GM23338 (cell line): ENCODE data around the gene TPCN2. TPM values are rescaled to one million over a fixed set of nuclear protein-coding genes. Genes with fewer than 3 reads are reported as not detected.

Experiments used
- ATAC-seq: fragments of 200-7000 bp; cut with Tn5 transposase; 3 replicates; pipeline ENCODE4 v1.9.1; 2020
- DNase-seq: peaks from one replicate; pipeline ENCODE4 v3.0.0-alpha.2; 2015; ENCODE audit warnings: low spot score
- H2AFZ ChIP-seq: fragments of 200-600 bp; sonication (generic); 2 replicates; pipeline ENCODE4 v1.8.0; 2016; ENCODE audit warnings: antibody characterized with exemption, mild to moderate bottlenecking, moderate library complexity
- H3F3A ChIP-seq: fragments of 200-600 bp; sonication (generic); replicated peaks from 2 replicates; pipeline ENCODE4 v1.8.0; 2017; ENCODE audit warnings: antibody characterized with exemption, mixed run types, low read depth
- H3K27ac ChIP-seq: fragments of 200-600 bp; sonication (generic); 2 replicates; pipeline ENCODE4 v1.6.1; 2016; ENCODE audit warnings: low read depth
- H3K27me3 ChIP-seq: fragments of 200-600 bp; sonication (generic); 2 replicates; pipeline ENCODE4 v1.8.0; 2016; ENCODE audit warnings: mild to moderate bottlenecking, mixed run types, moderate library complexity; ENCODE audit not compliant: insufficient read depth
- H3K36me3 ChIP-seq: fragments of 200-600 bp; sonication (generic); 2 replicates; pipeline ENCODE4 v1.8.0; 2016; ENCODE audit warnings: mild to moderate bottlenecking; ENCODE audit not compliant: insufficient read depth
- H3K4me1 ChIP-seq: fragments of 200-600 bp; sonication (generic); 2 replicates; pipeline ENCODE4 v1.8.0; 2016; ENCODE audit warnings: mild to moderate bottlenecking, moderate library complexity; ENCODE audit not compliant: insufficient read depth
- H3K4me2 ChIP-seq: fragments of 200-600 bp; sonication (generic); 2 replicates; pipeline ENCODE4 v1.7.1; 2017; ENCODE audit warnings: mixed run types
- H3K4me3 ChIP-seq: fragments of 200-600 bp; sonication (generic); 2 replicates; pipeline ENCODE4 v1.6.1; 2016; ENCODE audit warnings: mixed run types
- H3K79me2 ChIP-seq: fragments of 200-600 bp; sonication (generic); replicated peaks from 2 replicates; pipeline ENCODE4 v1.8.0; 2017; ENCODE audit warnings: mild to moderate bottlenecking; ENCODE audit not compliant: insufficient read depth
- H3K9me2 ChIP-seq: fragments of 200-600 bp; sonication (generic); 2 replicates; pipeline ENCODE4 v1.8.0; 2017; ENCODE audit not compliant: insufficient read depth
- H4K20me1 ChIP-seq: fragments of 200-600 bp; sonication (generic); replicated peaks from 2 replicates; pipeline ENCODE4 v1.8.0; 2017; ENCODE audit warnings: mild to moderate bottlenecking; ENCODE audit not compliant: insufficient read depth
- H3K27ac Mint-ChIP-seq: 2 replicates; pipeline ENCODE4 v1.8.0; 2020; ENCODE audit warnings: inconsistent platforms, mild to moderate bottlenecking, moderate library complexity, mixed read lengths
- H3K27me3 Mint-ChIP-seq: 3 replicates; pipeline ENCODE4 v1.8.0; 2022; ENCODE audit warnings: low read depth, mild to moderate bottlenecking, moderate library complexity, mixed read lengths, inconsistent platforms; ENCODE audit not compliant: insufficient read depth, poor library complexity
- H3K36me3 Mint-ChIP-seq: 3 replicates; pipeline ENCODE4 v1.8.0; 2021; ENCODE audit warnings: low read depth, mild to moderate bottlenecking, inconsistent platforms, moderate library complexity, mixed read lengths
- H3K4me1 Mint-ChIP-seq: 3 replicates; pipeline ENCODE4 v1.8.0; 2020; ENCODE audit warnings: mild to moderate bottlenecking, inconsistent platforms, mixed read lengths
- H3K4me3 Mint-ChIP-seq: 3 replicates; pipeline ENCODE4 v1.8.0; 2021; ENCODE audit warnings: moderate library complexity, mild to moderate bottlenecking, inconsistent platforms, mixed read lengths
- H3K9me3 Mint-ChIP-seq: 3 replicates; pipeline ENCODE4 v1.8.0; 2020; ENCODE audit warnings: moderate library complexity, mild to moderate bottlenecking, inconsistent platforms, mixed read lengths
- CREB1 ChIP-seq: fragments of 250-450 bp; sonication (Bioruptor Pico); IDR thresholded peaks from 2 replicates; pipeline ENCODE4 v1.5.0; 2020; ENCODE audit warnings: low read depth, mild to moderate bottlenecking, moderate library complexity
- EZH2 ChIP-seq: fragments of 200-600 bp; sonication (generic); IDR thresholded peaks from one replicate; pipeline ENCODE4 v1.8.0; 2017; ENCODE audit warnings: antibody characterized with exemption, mild to moderate bottlenecking, low read depth; ENCODE audit not compliant: unreplicated experiment
- EZH2phosphoT487 ChIP-seq: fragments of 200-600 bp; sonication (generic); IDR thresholded peaks from one replicate; pipeline ENCODE4 v1.8.1; 2018; ENCODE audit warnings: antibody characterized with exemption; ENCODE audit not compliant: unreplicated experiment
- JUNB ChIP-seq: IDR thresholded peaks from one replicate; pipeline ENCODE4 v1.6.1; 2016; ENCODE audit warnings: antibody characterized with exemption; ENCODE audit not compliant: unreplicated experiment
- NANOG ChIP-seq: IDR thresholded peaks from 2 replicates; pipeline ENCODE4 v1.6.1; 2016; ENCODE audit warnings: antibody characterized with exemption, borderline replicate concordance
- POLR2AphosphoS5 ChIP-seq: IDR thresholded peaks from 2 replicates; pipeline ENCODE4 v1.6.1; 2016; ENCODE audit warnings: antibody characterized with exemption, low read depth
- REST ChIP-seq: IDR thresholded peaks from one replicate; pipeline ENCODE4 v1.6.1; 2018; ENCODE audit warnings: antibody characterized with exemption; ENCODE audit not compliant: unreplicated experiment
- STAT1 ChIP-seq: IDR thresholded peaks from one replicate; pipeline ENCODE4 v1.6.1; 2016; ENCODE audit warnings: antibody characterized with exemption; ENCODE audit not compliant: unreplicated experiment
- ZNF114 ChIP-seq: fragments of 250-450 bp; sonication (Bioruptor Pico); IDR thresholded peaks from 2 replicates; pipeline ENCODE4 v1.5.0; 2020; ENCODE audit warnings: mild to moderate bottlenecking, moderate library complexity
- ZNF331 ChIP-seq: fragments of 250-450 bp; sonication (Bioruptor Pico); IDR thresholded peaks from 2 replicates; pipeline ENCODE4 v1.5.0; 2020; ENCODE audit warnings: low read depth, mild to moderate bottlenecking, moderate library complexity
- polyA plus RNA-seq: library from polyadenylated mRNA; unstranded; fragments of >200 nt; fragmentation: Nextera tagmentation; extraction: Ambion mirVana; gene quantifications from 2 replicates; pipeline ENCODE4 v1.2.1, GENCODE V29; 2016
- total RNA-seq: library from RNA; depleted of rRNA; stranded (reverse); fragments of >200 nt; shearing (Covaris generic); gene quantifications from 2 replicates; pipeline ENCODE4 v1.2.3, GENCODE V29; 2014
- TF ChIP-seq, protein P1 (sequence below), 2 experiments: fragments of 200-600 bp in 1 of 2; sonication (generic) in 1 of 2; conservative IDR thresholded peaks; 2 replicates each; pipeline versions ENCODE4 v1.5.1 to v1.6.1; 2016 to 2017; ENCODE audit warnings: antibody characterized with exemption in 2 of 2, low read depth in 2 of 2, mild to moderate bottlenecking in 2 of 2, moderate library complexity in 1 of 2
- TF ChIP-seq, protein P2 (sequence below): IDR thresholded peaks from 2 replicates; pipeline ENCODE4 v1.6.1; 2016; ENCODE audit warnings: antibody characterized with exemption
- TF ChIP-seq, protein P3 (sequence below): fragments of 250-450 bp; sonication (Bioruptor Pico); IDR thresholded peaks from 2 replicates; pipeline ENCODE4 v1.5.0; 2020; ENCODE audit warnings: mild to moderate bottlenecking, moderate library complexity

Gene TPCN2
- total and polyA plus RNA-seq, 2 experiments from 2014 or later: 5.8 to 14.7 TPM

GRCh38 chr11:69126286-69126685, 77.6 kb downstream of the TPCN2 start:
- Histone ChIP-seq H3K4me2 (no peak overlapping the region), H3F3A (no peaks in the 10 kb centered on the region), H3K4me1 (peaks cover 23% of the 10 kb centered on the region; the same call in 1 of the 2 replicates), H3K79me2 (no peaks in the 10 kb centered on the region), H4K20me1 (no peaks in the 10 kb centered on the region), H2AFZ (no peak overlapping the region), H3K9me2 (0 out of 2 replicates have a peak, but pooled peaks cover 4% of the 10 kb centered on the region), H3K36me3 (no peaks in the 10 kb centered on the region), H3K27me3 (no peaks in the 10 kb centered on the region), H3K4me3 (no peak overlapping the region), H3K27ac (no peak overlapping the region)
- Mint-ChIP-seq H3K27ac (no peak overlapping the region), H3K4me1 (peaks cover 23% of the 10 kb centered on the region), H3K27me3 (peaks cover 9% of the 10 kb centered on the region), H3K36me3 (peaks cover 10% of the 10 kb centered on the region; the same call in 2 of the 3 replicates), H3K4me3 (no peak overlapping the region), H3K9me3 (peaks cover 24% of the 10 kb centered on the region)
- ATAC-seq: no peak
- TF ChIP-seq STAT1 (no peak), EZH2phosphoT487 (no peak), ZNF114 (CRISPR knock-in tag) (no peak), EZH2 (no peak), REST (no peak), POLR2AphosphoS5 (no peak), CREB1 (no peak), JUNB (no peak), ZNF331 (CRISPR knock-in tag) (no peak), NANOG (no peak)
- TF ChIP-seq, protein P1, sequence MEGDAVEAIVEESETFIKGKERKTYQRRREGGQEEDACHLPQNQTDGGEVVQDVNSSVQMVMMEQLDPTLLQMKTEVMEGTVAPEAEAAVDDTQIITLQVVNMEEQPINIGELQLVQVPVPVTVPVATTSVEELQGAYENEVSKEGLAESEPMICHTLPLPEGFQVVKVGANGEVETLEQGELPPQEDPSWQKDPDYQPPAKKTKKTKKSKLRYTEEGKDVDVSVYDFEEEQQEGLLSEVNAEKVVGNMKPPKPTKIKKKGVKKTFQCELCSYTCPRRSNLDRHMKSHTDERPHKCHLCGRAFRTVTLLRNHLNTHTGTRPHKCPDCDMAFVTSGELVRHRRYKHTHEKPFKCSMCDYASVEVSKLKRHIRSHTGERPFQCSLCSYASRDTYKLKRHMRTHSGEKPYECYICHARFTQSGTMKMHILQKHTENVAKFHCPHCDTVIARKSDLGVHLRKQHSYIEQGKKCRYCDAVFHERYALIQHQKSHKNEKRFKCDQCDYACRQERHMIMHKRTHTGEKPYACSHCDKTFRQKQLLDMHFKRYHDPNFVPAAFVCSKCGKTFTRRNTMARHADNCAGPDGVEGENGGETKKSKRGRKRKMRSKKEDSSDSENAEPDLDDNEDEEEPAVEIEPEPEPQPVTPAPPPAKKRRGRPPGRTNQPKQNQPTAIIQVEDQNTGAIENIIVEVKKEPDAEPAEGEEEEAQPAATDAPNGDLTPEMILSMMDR (conservative IDR thresholded peaks at IDR 0.05; ENCODE audit: low read depth in 2 of 2): no peak
- TF ChIP-seq, protein P2, sequence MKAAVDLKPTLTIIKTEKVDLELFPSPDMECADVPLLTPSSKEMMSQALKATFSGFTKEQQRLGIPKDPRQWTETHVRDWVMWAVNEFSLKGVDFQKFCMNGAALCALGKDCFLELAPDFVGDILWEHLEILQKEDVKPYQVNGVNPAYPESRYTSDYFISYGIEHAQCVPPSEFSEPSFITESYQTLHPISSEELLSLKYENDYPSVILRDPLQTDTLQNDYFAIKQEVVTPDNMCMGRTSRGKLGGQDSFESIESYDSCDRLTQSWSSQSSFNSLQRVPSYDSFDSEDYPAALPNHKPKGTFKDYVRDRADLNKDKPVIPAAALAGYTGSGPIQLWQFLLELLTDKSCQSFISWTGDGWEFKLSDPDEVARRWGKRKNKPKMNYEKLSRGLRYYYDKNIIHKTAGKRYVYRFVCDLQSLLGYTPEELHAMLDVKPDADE: no peak
- TF ChIP-seq, protein P3, sequence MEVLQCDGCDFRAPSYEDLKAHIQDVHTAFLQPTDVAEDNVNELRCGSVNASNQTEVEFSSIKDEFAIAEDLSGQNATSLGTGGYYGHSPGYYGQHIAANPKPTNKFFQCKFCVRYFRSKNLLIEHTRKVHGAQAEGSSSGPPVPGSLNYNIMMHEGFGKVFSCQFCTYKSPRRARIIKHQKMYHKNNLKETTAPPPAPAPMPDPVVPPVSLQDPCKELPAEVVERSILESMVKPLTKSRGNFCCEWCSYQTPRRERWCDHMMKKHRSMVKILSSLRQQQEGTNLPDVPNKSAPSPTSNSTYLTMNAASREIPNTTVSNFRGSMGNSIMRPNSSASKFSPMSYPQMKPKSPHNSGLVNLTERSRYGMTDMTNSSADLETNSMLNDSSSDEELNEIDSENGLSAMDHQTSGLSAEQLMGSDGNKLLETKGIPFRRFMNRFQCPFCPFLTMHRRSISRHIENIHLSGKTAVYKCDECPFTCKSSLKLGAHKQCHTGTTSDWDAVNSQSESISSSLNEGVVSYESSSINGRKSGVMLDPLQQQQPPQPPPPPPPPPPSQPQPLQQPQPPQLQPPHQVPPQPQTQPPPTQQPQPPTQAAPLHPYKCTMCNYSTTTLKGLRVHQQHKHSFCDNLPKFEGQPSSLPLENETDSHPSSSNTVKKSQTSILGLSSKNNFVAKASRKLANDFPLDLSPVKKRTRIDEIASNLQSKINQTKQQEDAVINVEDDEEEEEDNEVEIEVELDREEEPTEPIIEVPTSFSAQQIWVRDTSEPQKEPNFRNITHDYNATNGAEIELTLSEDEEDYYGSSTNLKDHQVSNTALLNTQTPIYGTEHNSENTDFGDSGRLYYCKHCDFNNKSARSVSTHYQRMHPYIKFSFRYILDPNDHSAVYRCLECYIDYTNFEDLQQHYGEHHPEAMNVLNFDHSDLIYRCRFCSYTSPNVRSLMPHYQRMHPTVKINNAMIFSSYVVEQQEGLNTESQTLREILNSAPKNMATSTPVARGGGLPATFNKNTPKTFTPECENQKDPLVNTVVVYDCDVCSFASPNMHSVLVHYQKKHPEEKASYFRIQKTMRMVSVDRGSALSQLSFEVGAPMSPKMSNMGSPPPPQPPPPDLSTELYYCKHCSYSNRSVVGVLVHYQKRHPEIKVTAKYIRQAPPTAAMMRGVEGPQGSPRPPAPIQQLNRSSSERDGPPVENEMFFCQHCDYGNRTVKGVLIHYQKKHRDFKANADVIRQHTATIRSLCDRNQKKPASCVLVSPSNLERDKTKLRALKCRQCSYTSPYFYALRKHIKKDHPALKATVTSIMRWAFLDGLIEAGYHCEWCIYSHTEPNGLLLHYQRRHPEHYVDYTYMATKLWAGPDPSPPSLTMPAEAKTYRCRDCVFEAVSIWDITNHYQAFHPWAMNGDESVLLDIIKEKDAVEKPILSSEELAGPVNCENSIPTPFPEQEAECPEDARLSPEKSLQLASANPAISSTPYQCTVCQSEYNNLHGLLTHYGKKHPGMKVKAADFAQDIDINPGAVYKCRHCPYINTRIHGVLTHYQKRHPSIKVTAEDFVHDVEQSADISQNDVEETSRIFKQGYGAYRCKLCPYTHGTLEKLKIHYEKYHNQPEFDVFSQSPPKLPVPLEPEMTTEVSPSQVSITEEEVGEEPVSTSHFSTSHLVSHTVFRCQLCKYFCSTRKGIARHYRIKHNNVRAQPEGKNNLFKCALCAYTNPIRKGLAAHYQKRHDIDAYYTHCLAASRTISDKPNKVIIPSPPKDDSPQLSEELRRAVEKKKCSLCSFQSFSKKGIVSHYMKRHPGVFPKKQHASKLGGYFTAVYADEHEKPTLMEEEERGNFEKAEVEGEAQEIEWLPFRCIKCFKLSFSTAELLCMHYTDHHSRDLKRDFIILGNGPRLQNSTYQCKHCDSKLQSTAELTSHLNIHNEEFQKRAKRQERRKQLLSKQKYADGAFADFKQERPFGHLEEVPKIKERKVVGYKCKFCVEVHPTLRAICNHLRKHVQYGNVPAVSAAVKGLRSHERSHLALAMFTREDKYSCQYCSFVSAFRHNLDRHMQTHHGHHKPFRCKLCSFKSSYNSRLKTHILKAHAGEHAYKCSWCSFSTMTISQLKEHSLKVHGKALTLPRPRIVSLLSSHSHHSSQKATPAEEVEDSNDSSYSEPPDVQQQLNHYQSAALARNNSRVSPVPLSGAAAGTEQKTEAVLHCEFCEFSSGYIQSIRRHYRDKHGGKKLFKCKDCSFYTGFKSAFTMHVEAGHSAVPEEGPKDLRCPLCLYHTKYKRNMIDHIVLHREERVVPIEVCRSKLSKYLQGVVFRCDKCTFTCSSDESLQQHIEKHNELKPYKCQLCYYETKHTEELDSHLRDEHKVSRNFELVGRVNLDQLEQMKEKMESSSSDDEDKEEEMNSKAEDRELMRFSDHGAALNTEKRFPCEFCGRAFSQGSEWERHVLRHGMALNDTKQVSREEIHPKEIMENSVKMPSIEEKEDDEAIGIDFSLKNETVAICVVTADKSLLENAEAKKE: no peak
- no peak for DNase-seq
